ENCODE results near the gene CSF2RB.
A peak's percentile ranks its signal among the peaks of the same experiment; 100 is the strongest.

Gene CSF2RB

DNA sequence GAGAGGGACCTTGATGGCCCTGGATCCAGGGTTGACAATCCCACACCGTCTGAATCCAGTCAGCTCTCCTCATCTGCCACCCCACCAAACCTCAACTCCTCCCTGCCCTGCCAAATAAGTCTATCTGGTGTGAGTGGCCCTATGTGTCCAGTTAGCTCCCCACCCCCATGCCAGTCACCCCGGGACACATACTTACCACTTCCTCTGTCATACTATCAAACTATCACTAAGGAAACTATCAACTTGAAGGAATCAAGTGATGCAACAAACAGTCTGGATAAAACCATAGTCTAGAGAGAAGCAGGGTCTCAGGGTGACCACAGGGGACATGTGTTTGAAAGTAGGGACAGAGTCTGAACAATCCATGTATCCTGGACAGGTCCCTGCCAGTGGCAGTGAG is 13.2 kb upstream of the CSF2RB start:
- no peak for DNase-seq (ENCODE audit: low spot score in 2 of 2)
- Histone ChIP-seq H3K4me3 (no peak overlapping the region), H3K4me1 (no peaks in the 10 kb centered on the region), H3K27me3 (ENCODE audit: low read depth) (0 out of 2 replicates have a peak, but pooled peaks cover 4% of the 10 kb centered on the region), H3K9me3 (no peaks in the 10 kb centered on the region), H3K36me3 (replicated peaks) (no peaks in the 10 kb centered on the region)
- in situ Hi-C loops (cut with MboI; ENCODE audit: low sequenced_read_pairs) = no loop called here

DNA sequence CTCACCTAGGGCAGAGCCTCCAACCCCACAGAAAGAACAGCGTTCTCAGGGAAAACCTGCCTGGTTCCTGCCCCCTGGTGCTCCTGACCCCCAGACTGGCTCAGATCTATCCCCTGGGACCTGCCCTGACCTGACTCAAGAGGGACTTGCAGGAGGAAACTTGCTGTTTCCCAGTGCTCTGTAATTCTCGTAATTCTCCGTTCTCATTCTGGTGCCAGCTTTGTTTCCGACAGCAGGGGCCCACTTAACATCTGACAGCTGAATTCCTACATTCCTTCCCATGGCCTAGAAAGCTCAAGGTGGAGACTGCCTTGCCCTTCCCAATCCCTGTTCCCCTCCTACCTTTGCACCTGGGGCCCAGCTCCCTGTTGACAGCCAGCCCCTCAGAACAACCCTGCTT is 12.5 kb upstream of the CSF2RB start:
- no peaks in the 10 kb centered on the region for H3K4me1 ChIP-seq
- DNase-seq (ENCODE audit: low spot score in 2 of 2) = no peak
- no peak overlapping the region for H3K4me3 ChIP-seq
- H3K36me3 ChIP-seq (replicated peaks) = no peaks in the 10 kb centered on the region
- no peaks in the 10 kb centered on the region for H3K9me3 ChIP-seq
- in situ Hi-C loops (cut with MboI; ENCODE audit: low sequenced_read_pairs) = no loop called here
- 0 out of 2 replicates have a peak, but pooled peaks cover 4% of the 10 kb centered on the region for H3K27me3 ChIP-seq (ENCODE audit: low read depth)

DNA sequence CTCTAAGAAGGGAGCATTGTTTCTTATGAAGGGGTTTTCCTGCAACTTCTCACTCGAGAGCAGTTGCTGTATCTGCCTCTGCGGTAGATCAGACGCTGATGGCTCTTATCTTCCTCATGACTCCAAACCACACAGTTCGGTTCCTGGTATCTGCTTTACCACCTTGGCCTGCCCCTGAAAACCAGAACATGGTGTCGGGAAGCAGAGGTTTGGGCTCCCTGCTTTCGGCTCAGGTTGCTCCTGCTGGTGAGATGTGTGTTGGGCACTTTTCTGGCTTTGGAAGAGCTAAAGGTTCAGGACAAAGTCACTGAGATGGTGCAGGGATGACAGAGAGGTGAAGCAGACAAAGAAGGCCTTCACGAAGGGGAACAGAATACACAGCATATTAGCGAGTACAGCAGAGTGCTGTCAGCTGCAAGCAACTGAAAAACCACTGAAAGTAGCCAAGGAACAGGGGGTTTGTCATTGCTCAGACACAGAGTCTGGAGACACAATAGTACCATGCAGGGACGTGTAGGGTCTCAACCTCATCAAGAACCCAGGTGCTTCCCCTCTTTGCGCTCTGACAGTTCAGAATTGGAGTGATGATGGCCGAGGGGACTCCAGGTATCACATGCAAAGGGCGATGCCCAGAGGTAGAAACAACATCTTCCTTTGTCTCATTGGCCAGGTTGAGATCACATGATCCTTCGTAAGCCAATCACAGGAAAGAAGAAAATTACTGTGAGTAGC is 11.9 kb upstream of the CSF2RB start:
- DNase-seq (ENCODE audit: low spot score in 2 of 2) = no peak
- no peaks in the 10 kb centered on the region for H3K36me3 ChIP-seq (replicated peaks)
- H3K4me3 ChIP-seq = no peak overlapping the region
- 0 out of 2 replicates have a peak, but pooled peaks cover 4% of the 10 kb centered on the region for H3K27me3 ChIP-seq (ENCODE audit: low read depth)
- H3K4me1 ChIP-seq = no peaks in the 10 kb centered on the region
- in situ Hi-C loops (cut with MboI; ENCODE audit: low sequenced_read_pairs) = no loop called here
- no peaks in the 10 kb centered on the region for H3K9me3 ChIP-seq

DNA sequence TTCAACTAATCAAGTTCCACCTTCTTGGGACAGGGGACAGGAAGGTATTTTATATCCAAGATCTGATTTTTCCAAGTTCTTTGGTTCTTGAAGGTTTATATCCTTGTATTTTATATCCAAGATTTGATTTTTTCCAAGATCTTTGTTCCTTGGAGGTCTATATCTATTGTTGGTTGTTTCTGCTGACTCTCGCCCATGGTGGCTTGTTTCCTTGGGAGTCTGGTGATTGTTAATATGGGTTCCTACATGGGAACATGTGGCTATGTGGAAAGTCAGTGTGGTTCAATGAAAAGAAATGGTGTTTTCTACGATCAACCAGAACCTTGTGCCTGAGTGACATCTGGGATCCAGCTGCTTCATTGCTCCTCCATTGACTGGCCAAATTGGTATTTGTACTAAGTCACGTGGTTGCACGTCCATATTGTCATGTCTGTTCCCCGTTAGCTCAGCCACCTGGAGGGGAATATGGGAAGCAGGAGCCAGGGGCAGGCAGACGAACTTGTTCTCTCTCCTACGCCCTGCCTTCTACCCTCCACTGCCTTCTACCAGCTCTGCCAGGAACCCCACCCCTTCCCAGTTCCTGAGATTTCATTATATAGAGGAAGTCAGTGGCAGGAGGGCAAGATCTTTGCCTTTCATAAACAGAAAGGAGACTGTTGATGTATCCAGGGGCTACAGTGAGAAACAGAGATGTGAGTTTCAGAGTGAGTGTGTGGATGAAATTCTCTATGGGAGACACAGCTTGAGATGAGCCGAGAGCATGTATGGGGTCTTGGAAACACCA is 11.1 kb upstream of the CSF2RB start:
- Histone ChIP-seq H3K36me3 (replicated peaks) (no peaks in the 10 kb centered on the region), H3K27me3 (ENCODE audit: low read depth) (0 out of 2 replicates have a peak, but pooled peaks cover 4% of the 10 kb centered on the region), H3K4me1 (no peaks in the 10 kb centered on the region), H3K4me3 (no peak overlapping the region), H3K9me3 (no peaks in the 10 kb centered on the region)
- in situ Hi-C loops (cut with MboI; ENCODE audit: low sequenced_read_pairs) = no loop called here
- DNase-seq (ENCODE audit: low spot score in 2 of 2) = no peak

DNA sequence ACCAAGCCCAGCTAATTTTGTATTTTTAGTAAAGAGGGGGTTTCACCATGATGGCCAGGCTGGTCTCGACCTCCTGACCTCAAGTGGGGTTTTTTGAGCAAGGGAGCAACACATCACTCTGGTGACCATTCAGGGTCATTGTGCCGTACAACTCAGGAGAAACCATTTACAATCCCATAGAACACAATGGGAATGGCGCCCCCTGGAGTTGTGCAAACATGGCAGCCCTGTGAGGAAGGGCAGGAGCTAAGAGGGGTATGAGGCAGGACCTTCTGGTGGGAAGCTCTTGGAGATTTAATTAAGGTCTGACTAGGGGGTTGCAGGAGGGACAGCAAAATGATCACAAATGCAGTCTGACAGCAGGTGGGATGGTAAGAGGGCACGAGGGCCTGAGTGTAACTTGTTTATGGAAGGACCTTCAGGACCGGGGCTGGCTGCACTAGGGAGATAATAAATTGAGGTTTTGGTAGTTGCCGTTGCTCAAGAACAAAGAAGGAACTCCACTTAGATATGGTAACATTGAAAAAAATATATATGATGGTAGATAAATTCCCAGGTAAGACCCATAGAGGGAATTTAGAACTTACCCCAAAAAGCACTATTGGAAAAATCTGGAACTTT is 9.1 kb upstream of the CSF2RB start:
- Histone ChIP-seq H3K4me1 (no peaks in the 10 kb centered on the region), H3K4me3 (no peak overlapping the region), H3K36me3 (replicated peaks) (no peaks in the 10 kb centered on the region), H3K27me3 (ENCODE audit: low read depth) (no peaks in the 10 kb centered on the region), H3K9me3 (no peaks in the 10 kb centered on the region)
- DNase-seq (ENCODE audit: low spot score in 2 of 2) = no peak
- in situ Hi-C loops (cut with MboI; ENCODE audit: low sequenced_read_pairs) = no loop called here

DNA sequence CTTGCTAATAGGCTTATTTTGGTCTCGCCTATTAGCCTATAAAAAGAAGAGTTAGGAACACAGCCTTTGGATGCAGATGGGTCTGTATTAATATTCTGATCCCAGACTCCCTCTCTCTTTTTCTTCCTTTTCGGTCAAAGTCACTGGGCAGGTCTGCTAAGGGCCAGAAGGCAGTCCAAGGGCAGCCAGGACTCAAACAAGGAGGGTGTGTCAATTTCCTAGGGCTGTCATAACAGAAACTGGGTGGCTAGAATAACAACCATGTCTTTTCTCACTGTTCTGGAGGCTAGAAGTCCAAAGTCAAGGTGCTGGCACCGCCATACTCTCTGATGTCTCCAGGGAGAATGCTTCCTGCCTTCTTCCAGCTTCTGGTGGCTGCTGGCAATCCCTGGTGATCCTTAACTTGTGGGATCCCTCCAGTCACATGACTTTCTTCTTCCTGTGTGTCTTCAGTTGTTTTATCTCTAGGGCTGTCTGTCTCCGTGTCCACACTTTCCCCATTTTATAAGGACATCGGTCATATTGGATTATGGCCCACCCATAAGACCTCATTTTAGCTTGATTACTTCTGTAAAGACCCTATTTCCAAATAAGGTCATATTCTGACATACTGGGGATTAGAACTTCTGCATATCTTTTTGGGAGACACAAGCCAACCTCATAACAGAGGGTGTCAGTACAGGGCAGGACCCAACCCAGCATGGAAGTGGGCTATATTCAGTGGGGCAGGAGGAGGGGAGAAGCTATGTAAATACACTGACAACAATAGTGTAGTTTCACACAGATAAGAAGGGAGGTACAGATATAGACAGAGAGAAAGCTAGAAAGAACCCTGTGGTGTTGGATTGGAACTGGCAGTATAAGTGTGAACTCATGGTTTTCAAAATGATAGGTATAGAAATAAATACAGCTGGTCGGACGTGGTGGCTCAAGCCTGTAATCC is 5.9 kb upstream of the CSF2RB start:
- Histone ChIP-seq H3K4me3 (no peak overlapping the region), H3K4me1 (no peaks in the 10 kb centered on the region; the same call in 1 of the 2 replicates), H3K27me3 (ENCODE audit: low read depth) (0 out of 2 replicates have a peak, but pooled peaks cover 2% of the 10 kb centered on the region), H3K36me3 (replicated peaks) (no peaks in the 10 kb centered on the region), H3K9me3 (no peaks in the 10 kb centered on the region)
- in situ Hi-C loops (cut with MboI; ENCODE audit: low sequenced_read_pairs) = no loop called here
- DNase-seq (ENCODE audit: low spot score in 2 of 2) = no peak

DNA sequence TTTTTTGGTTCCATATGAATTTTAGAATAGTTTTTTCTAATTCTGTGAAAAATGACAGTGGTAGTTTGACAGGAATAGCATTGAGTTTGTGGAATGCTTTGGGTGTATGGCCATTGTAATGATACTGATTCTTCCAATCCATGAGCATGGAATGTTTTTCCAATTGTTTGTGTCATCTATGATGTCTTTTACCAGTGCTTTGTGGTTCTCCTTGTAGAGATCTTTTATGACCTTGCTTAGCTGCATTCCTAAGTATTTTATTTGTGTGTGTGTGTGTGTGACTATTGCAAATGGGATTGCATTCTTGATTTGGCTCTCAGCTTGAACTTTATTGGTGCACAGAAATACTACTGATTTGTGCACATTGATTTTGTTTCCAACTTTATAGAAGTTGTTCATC is 3.0 kb upstream of the CSF2RB start:
- in situ Hi-C loops (cut with MboI; ENCODE audit: low sequenced_read_pairs) = no loop called here
- Histone ChIP-seq H3K27me3 (ENCODE audit: low read depth) (peaks cover 6% of the 10 kb centered on the region; the same call in 1 of the 2 replicates), H3K9me3 (no peaks in the 10 kb centered on the region), H3K4me1 (no peaks in the 10 kb centered on the region; the same call in 1 of the 2 replicates), H3K4me3 (no peak overlapping the region), H3K36me3 (replicated peaks) (no peaks in the 10 kb centered on the region)
- no peak for DNase-seq (ENCODE audit: low spot score in 2 of 2)

DNA sequence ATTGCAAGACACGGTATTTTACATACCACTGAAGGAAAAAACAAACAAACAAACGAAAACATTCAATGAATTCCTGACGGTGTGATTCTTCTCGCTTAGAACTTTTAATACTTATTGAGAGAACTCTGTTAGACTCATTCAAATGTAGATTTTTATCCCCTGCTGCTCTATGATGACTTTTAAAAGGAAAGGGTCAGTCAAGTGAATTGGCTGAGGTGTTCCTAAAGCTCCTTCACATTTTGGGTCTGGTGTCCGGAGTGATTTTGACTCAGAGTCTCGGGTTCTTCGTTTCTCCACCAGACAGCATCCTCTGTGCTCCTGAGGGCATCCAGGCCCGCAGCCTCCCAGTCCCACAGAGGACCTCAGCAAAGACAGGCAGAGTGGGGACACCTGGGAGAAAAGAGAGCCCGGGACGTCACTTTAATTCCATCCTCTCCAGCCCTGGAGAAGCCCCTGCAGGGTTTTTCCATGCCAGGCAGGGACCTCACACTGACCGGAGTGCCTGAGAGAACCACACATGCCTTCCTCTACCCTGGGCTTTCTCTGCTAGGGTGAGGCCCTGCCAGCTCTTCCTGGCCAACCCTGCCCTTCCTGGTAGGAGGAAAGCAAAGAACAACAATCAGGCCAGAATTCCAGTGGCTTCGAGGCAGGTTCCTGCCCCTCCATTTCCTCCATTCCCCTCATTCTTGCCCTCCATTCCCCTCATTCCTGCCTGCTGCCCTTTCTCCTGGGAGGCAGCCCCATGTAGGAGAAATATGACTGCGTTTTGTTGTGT is 1.4 kb upstream of the CSF2RB start:
- no peaks in the 10 kb centered on the region; the same call in 1 of the 2 replicates for H3K4me1 ChIP-seq
- H3K9me3 ChIP-seq = no peaks in the 10 kb centered on the region
- DNase-seq (ENCODE audit: low spot score in 2 of 2) = peak in 1 of 2 experiments; percentile 13
- peaks cover 9% of the 10 kb centered on the region; the same call in 1 of the 2 replicates for H3K27me3 ChIP-seq (ENCODE audit: low read depth)
- no peak overlapping the region for H3K4me3 ChIP-seq
- in situ Hi-C loops (cut with MboI; ENCODE audit: low sequenced_read_pairs) = no loop called here
- H3K36me3 ChIP-seq (replicated peaks) = no peaks in the 10 kb centered on the region

DNA sequence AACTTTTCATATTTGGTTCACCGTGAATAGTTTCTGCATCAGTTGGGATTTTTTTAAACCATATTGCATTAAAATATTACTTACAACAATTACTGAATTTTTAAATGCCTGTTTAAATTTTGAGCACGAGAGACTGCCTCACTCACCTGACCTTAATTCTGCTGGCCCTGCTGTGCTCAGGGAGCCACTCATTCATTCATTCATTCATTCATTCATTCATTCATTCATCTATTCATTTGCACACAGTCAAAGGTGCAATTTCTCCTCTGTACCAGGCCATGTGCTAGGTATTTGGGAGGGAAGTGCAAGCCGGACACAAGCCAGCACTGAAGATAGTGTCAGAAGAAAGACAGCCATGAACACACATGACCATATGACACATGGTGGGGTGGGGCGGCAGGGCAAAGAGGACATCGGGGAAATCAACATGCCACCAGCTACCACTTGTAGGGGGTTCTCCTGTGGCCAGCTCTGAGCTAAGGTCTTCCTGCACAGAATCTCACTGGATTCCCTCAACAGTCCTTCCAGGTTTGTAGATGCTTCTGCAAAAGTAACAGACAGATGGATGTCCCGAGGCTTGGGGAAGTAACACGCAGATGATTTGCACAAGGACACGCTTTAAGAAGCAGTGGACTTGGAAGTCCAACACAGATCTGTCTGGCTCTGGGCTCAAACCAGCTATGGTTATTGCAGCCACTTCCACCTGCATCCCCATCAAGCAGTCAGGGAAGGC is 568 bp upstream of the CSF2RB start:
- no peaks in the 10 kb centered on the region for H3K36me3 ChIP-seq (replicated peaks)
- in situ Hi-C loops (cut with MboI; ENCODE audit: low sequenced_read_pairs) = no loop called here
- no peak overlapping the region for H3K4me3 ChIP-seq
- DNase-seq (ENCODE audit: low spot score in 2 of 2) = no peak
- no peaks in the 10 kb centered on the region for H3K9me3 ChIP-seq
- peaks cover 9% of the 10 kb centered on the region; the same call in 1 of the 2 replicates for H3K27me3 ChIP-seq (ENCODE audit: low read depth)
- no peaks in the 10 kb centered on the region; the same call in 1 of the 2 replicates for H3K4me1 ChIP-seq

DNA sequence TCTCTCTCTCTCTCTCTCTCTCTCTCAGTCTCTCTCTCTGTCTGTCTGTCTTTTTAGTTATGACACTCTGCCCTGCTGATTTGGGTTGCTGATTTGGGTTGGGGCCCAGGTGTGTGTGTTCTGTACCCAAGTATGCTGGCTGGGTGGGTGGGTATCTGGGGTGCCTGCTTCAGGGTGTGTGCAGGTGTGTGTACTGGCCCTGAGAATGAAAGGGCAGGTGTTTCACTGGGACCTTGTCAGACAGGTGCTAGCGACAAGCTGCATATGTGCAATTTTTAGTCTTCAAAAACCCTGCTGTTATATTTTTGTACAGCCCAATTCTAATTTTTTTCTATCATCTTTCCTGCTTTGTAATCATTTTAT is 943 bp downstream of the CSF2RB start:
- H3K4me1 ChIP-seq = no peaks in the 10 kb centered on the region; the same call in 1 of the 2 replicates
- no peaks in the 10 kb centered on the region for H3K9me3 ChIP-seq
- H3K4me3 ChIP-seq = no peak overlapping the region
- in situ Hi-C loops (cut with MboI; ENCODE audit: low sequenced_read_pairs) = no loop called here
- DNase-seq (ENCODE audit: low spot score in 2 of 2) = no peak
- no peaks in the 10 kb centered on the region for H3K36me3 ChIP-seq (replicated peaks)
- peaks cover 9% of the 10 kb centered on the region; the same call in 1 of the 2 replicates for H3K27me3 ChIP-seq (ENCODE audit: low read depth)

DNA sequence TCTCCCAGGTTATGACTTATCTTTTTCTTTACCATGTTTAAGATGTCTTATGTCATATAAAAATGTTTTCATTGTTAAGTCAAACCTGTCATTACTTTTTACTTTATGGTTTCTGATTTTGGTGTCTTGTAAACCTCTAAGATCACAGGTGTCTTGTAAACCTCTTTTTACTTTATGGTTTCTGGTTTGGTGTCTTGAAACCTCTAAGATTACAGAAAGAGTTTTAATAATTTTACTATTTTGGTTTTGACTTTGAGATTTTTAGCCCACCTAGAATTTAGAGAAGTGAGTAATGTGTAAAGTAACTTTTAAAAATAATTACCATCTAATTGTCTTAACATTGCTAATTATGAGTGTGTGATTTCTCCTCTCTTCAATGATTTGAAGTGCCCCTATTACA is 2.6 kb downstream of the CSF2RB start:
- Histone ChIP-seq H3K36me3 (replicated peaks) (no peaks in the 10 kb centered on the region), H3K4me1 (no peaks in the 10 kb centered on the region; the same call in 1 of the 2 replicates), H3K4me3 (no peak overlapping the region), H3K9me3 (no peaks in the 10 kb centered on the region), H3K27me3 (ENCODE audit: low read depth) (peaks cover 7% of the 10 kb centered on the region; the same call in 1 of the 2 replicates)
- DNase-seq (ENCODE audit: low spot score in 2 of 2) = no peak
- in situ Hi-C loops (cut with MboI; ENCODE audit: low sequenced_read_pairs) = no loop called here
